GM12872 (cell line): ENCODE measurements around the gene SMAD3.

Experiments
- TF ChIP-seq, protein P1 (sequence below): IDR thresholded peaks from 3 replicates; pipeline ENCODE4 v1.5.1; 2011; ENCODE audit warnings: low read depth, mild to moderate bottlenecking, low read length, moderate library complexity; ENCODE audit not compliant: insufficient read depth

The SMAD3 gene

DNA sequence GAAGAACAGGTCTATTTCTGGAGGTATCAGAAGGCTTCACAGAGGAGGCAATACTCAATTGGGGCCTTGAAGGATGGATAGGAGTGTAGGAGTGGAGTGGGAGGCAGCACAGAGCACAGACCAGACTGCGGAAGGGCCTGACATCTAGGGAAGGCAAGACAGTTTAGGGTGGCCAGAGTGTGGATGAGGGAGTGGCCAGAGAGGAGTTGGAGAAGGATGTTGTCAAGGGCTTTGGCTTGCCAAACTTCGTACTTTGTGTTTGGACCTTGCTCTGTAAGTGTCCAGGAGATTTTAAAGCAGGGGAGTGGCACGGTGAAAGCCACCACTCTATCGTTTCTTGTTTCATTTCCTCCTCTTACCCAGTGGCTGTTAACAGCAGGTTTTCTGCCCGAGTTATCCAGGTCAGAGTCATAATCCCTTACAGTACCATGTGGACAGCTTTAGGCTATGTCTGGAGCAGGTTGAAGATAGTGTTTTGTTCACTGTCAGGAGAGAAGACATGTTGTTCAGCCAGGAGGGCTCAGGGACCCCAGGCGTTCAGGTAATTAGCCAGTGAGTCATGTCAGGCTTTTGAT, 12.3 kb downstream of the SMAD3 start:
- TF ChIP-seq, protein P1, sequence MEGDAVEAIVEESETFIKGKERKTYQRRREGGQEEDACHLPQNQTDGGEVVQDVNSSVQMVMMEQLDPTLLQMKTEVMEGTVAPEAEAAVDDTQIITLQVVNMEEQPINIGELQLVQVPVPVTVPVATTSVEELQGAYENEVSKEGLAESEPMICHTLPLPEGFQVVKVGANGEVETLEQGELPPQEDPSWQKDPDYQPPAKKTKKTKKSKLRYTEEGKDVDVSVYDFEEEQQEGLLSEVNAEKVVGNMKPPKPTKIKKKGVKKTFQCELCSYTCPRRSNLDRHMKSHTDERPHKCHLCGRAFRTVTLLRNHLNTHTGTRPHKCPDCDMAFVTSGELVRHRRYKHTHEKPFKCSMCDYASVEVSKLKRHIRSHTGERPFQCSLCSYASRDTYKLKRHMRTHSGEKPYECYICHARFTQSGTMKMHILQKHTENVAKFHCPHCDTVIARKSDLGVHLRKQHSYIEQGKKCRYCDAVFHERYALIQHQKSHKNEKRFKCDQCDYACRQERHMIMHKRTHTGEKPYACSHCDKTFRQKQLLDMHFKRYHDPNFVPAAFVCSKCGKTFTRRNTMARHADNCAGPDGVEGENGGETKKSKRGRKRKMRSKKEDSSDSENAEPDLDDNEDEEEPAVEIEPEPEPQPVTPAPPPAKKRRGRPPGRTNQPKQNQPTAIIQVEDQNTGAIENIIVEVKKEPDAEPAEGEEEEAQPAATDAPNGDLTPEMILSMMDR: no peak

DNA sequence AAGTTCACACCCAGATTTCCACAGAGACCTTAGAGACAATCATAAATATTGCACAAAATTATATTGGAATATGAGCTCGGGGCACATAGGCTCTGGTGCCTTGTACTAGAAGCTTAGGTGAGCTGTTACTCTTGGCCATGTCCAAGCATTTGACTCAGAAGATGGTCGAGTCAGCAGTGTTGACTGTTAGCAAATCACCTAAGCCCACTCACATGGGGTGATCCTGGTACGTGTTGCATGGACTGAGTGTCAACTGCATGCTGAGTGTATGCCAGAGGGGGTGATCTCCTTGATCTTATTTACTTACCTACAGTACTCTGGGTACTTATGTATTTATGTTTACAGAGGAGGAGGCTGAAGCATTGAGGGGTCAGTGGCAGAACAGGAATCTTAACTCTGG, 14.0 kb downstream of the SMAD3 start:
- TF ChIP-seq, protein P1: no peak

DNA sequence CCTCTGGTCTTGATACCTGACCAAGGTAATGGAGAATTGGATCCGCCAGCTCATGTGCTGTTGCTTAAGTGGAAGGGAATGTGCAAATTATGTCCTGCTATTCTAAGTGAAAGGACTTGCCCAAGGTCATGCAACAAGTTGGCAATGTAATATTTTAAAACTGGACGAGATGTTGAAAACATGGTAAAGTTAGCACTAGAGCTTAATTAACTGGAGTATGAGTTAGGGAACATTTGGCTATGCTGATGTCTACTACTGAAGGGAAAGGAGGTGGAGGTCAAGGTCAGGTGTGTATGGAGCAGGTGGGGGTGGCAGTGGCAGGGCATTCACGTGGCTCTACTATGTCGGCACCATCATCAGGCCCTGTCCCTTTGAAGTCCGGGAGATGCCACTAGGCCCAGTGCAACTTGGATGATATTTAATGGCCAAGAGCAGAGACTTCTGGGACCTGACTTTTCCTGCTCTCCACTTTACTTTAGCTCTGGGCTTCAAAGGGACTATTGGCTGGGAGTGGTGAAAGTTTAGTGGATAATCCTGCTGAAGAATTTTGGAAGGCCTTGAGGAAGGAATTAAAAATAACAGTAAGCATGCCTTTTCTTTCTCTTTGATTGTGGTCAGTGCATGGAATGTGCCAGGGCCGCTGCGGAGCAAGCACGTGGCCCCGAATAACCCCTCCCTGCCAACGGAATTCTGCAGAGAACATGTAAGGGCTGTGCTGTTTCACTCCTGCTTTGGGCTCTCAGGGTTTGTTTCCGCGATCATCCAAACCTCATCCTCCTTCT, 14.9 kb downstream of the SMAD3 start:
- TF ChIP-seq, protein P1: no peak

DNA sequence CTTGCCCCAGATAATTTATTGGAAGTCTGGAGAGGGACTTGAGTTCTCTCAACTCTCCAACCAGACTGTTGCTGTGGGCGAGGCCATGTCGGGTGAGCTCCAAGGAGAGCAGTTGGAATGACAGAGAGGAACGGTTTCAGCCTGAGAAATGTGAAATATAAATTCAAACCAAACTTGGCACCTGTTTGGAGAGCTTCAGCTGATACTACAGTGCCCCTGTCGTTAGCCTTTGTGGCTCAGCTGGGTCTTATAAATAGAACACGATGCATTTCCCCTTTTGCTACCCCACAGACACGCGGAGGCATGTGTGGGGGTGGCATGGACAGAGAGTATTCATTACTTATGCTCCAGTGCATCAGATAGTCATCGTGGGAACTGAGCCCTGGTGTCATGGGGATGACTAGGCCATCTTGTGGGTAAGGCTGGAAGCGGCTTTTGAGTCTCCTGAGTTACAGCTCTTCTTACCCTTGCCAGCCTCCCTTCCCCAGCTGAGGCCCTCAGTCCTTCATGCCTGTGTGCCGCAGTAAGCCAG, 15.6 kb downstream of the SMAD3 start:
- TF ChIP-seq, protein P1: peak; percentile 63

DNA sequence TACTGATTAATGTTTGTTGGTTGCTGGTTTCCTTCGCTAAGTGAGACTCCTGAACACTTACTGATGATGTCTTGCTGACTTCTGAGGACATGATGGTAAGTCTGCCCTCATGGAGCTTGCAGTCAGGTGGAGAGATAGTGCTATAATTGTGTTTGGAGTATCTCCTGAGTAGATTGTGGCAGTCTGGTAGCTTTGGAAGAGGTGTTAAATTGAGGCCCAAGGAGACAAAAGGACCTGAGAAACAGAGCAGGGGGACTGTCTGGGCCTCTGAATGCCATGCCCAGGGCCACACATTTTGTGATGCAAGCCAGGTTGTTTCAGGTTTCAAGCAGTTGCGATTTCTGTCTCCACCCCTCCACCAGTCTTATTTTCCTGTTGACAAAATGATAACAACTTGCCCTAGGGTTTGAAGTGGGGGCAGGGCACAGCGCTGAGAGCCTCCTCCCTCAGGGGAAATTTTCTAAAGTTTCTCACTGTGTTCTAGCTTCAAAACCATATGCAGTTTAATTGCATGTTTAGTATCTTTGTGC, 16.7 kb downstream of the SMAD3 start:
- TF ChIP-seq, protein P1: no peak

DNA sequence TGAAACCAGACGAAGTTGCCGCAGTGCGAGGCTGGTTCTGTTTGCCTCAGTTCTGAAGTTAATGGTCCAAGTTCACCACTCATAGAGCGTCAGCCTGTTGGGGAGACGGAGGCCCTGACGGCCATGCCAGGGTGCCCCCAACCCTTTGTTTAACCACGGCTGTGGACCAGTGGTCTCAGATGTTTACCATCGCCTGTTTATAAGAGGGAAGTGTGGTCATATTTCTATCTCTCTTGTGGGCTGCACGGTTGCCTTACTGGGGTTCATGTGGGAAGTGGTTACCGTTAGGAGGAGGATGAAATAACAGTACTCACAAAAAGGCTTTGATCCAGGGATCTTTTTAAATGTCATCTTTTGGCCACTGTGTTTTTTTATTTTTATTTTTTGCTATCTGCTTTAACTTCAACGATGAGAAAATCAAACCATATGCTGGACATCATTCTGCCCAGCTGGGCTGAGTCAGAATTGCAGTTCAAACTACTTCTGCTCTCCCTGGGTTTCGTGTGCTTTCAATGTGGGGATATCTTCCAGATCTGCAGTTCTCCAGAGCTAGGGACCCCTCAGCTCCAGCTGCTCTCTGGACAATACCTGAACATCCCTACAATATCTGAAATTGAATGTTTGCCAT, 17.8 kb downstream of the SMAD3 start:
- TF ChIP-seq, protein P1: 0 out of 3 replicates have a peak, but pooled peaks have one; percentile 5

DNA sequence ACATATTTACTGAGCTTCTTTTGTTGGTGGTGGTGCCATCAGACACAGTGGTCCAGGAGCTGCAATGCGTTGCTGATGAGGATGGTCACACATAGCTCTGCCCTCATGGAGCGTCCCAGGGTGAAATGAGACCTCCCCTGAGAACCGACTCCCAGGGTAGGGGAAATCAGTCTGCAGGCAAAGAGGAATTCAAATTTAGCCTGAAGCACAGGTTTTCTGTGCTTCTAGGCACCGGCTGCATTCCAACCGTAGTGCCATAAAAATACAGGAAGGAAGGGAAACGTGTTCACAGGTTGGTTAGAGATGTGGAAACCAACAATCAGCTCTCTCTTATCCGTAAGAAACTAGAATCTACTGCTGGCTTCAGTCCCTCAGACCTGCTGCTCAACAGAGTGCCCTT, 19.2 kb downstream of the SMAD3 start:
- TF ChIP-seq, protein P1: no peak
